Measurements from ENCODE around the gene DBF4B.

GRCh38 chr17:44760474-44761308 is 52.2 kb downstream of the DBF4B start:
- TF ChIP-seq GATA2 (IDR thresholded peaks at IDR 0.05; ENCODE audit: low read depth, low read length) (no peak), GATA3 (IDR thresholded peaks at IDR 0.05; ENCODE audit: low read depth, low read length) (no peak)

All from SH-SY5Y (cell line).